Adrenal gland (tissue), 19 donors: ENCODE measurements around the gene ADGRB3. TPM values are rescaled to one million over a fixed set of nuclear protein-coding genes. Genes with fewer than 3 reads are reported as not detected.

Experiments
- DNase-seq, 7 donors: peaks; one replicate each; pipeline ENCODE4 v3.0.0-alpha.2; 2019 to 2020
- H3K27ac ChIP-seq, 5 donors: fragments of 200-600 bp; sonication (generic) in 4 of 5; 1 replicate in 3 of 5; 2 replicates in 2 of 5; pipeline versions ENCODE4 v1.5.1 to v1.8.0; 2016 to 2020; ENCODE audit warnings: mild to moderate bottlenecking in 1 of 5
- H3K27me3 ChIP-seq: fragments of 200-600 bp; 2 replicates; pipeline ENCODE4 v1.8.0; 2021
- H3K36me3 ChIP-seq, 2 donors: fragments of 200-600 bp; replicated peaks in 1 of 2; 1 replicate in 1 of 2; 2 replicates in 1 of 2; pipeline versions ENCODE4 v1.5.1 to v1.8.0; 2018 to 2022
- H3K4me1 ChIP-seq, 2 donors: fragments of 200-600 bp; replicated peaks in 1 of 2; 1 replicate in 1 of 2; 2 replicates in 1 of 2; pipeline versions ENCODE4 v1.5.1 to v1.8.0; 2018 to 2021
- H3K4me3 ChIP-seq, 4 donors: fragments of 200-600 bp; sonication (generic) in 3 of 4; one replicate each; pipeline ENCODE4 v1.5.1; 2016 to 2018
- H3K9me3 ChIP-seq, 3 donors: fragments of 200-600 bp; sonication (generic) in 1 of 3; replicated peaks in 1 of 3; 1 replicate in 2 of 3; 2 replicates in 1 of 3; pipeline versions ENCODE4 v1.5.1 to v1.8.0; 2016 to 2021
- POLR2A ChIP-seq, 2 donors: fragments of 450-650 bp; IDR thresholded peaks; one replicate each; pipeline ENCODE4 v1.6.1; 2017; ENCODE audit warnings: antibody characterized with exemption in 2 of 2, mild to moderate bottlenecking in 2 of 2, moderate library complexity in 1 of 2
- WGBS, 4 donors: extraction: QIAGEN DNeasy Blood & Tissue Kit in 2 of 4; methylation state at CpG; one replicate each; pipeline versions ENCODE4 v1.1.5 to v1.1.7; 2013 to 2017; 5-methylcytosine and 5-hydroxymethylcytosine counted together
- intact Hi-C, 2 donors: fragments of 100-400 bp; cut with DNase I; formaldehyde crosslinking; loops; one replicate each; pipeline versions ENCODE4 v1.14.1 to v1.15.0; 2022 to 2023
- long read RNA-seq, 10 donors: library from polyadenylated mRNA in 3 of 10; unstranded in 2 of 10; stranded (forward) in 1 of 10; transcript quantifications; one replicate each; pipeline ENCODE4 v2.0.0 and lab custom pipeline, GENCODE V29; 2021 to 2026
- polyA plus RNA-seq, 3 donors: library from polyadenylated mRNA; stranded (reverse); fragments of 200-250 nt in 2 of 3; fragments of 350-450 nt in 1 of 3; fragmentation: Illumina TruSeq in 1 of 3; extraction: RNeasy Lipid Tissue Mini Kit (QIAGEN cat#74804) in 1 of 3; gene quantifications; one replicate each; pipeline ENCODE4 v1.2.3, GENCODE V29; 2013 to 2014
- total RNA-seq, 9 donors: library from RNA; depleted of rRNA in 4 of 9; stranded (reverse); fragments of >200 nt in 4 of 9; fragments of 120-200 nt in 1 of 9; fragmentation: NEBNext Ultra II Directional in 1 of 9; extraction: Animal tissue kit (Norgen Biotek cat#: 25700) in 1 of 9; gene quantifications; one replicate each; pipeline versions ENCODE4 v1.1.0 to v1.2.4, GENCODE V29; 2013 to 2023
- TF ChIP-seq, protein P1 (sequence below), 6 experiments: fragments of 450-650 bp in 4 of 6; fragments of 200-600 bp in 2 of 6; sonication (generic) in 1 of 6; IDR thresholded peaks; 1 replicate in 5 of 6; 2 replicates in 1 of 6; pipeline versions ENCODE4 v1.5.1 to v1.8.0; 2016 to 2021; ENCODE audit warnings: antibody characterized with exemption in 6 of 6, mild to moderate bottlenecking in 2 of 6, moderate library complexity in 1 of 6
- donor health status: healthy with polysubstance abuse.
- donor health status: Bipolar disorder and iron deficiency.
- donor health status: DM: yes; HTN: yes; CAD: no.
- donor health status: DM: no; HTN: no; CAD: no.
- donor health status: DM: no; HTN: no; CAD: no.
- donor health status: DM: yes; HTN: yes; CAD: no.

The ADGRB3 gene
- total RNA-seq (1 to 10 TPM; 1.3 to 9.0 (median 2.3) TPM), polyA plus RNA-seq (1 to 10 TPM; 2.4 to 6.8 (median 4.6) TPM)
- long read RNA-seq, donor 1, result 0 reads
- long read RNA-seq, donor 2, result 0 reads
- long read RNA-seq, donor 3, result 0 reads
- long read RNA-seq, donor 4, result 0 reads
- long read RNA-seq, donor 5, result 0 reads
- long read RNA-seq, donor 6, partial matches to known transcripts, result 1 of 6 reads
- long read RNA-seq, donor 6, other reads (novel, unspliced or antisense), result 5 of 6 reads
- long read RNA-seq, donor 7, result 0 reads
- long read RNA-seq, donor 8, result 0 reads
- long read RNA-seq, donor 9, result 0 reads
- long read RNA-seq, donor 10, result 0 reads

DNA sequence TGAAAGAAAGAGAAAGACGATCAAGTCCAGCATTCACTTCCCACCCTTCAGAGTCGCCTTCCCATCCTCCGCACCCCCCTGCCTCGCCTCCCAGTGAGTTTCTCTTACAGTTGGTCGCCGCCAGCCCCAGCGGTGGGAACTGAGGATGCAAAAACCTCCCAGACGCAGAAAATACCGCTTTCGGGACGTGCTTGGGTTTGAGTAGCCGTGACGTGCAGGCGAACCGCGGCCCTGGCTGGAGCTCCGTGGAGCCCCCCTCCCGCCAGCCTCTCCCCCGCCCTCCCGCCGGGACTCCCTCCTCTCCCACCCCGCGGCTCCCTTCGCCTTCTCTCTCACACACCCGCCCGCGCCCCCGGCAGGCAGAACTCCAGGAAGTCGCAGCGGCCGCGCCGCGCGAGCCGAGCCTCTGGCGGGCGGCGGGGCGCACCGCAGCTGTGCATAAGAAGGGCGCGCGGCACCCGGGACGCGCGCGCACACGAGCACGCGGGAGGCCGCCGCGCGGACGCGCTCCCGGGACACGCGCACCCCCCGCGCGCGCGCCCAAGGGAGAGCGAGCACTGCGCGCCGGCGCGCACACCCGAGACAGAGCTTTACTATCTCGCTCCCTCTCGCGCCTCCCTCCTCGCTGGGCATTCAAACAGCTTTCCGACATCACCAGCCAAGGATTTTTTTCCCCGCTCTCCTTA lies at the start of gene ADGRB3:
TSS of gene ADGRB3 (plus strand) at position 557 of the 686 bp plus-strand sequence. CDS start 3,394 bp downstream, outside the sequence.
- H3K36me3 ChIP-seq, result no peaks in the 10 kb centered on the region
- H3K27me3 ChIP-seq, result no peaks in the 10 kb centered on the region
- H3K4me3 ChIP-seq, result peak within 1 kb of the TSS in 2 of 4 donors; percentile 41 to 74
- DNase-seq, result peak; percentile 49 to 86 (median 62)
- H3K9me3 ChIP-seq, result no peaks in the 10 kb centered on the region
- peaks cover 4 to 7% of the 10 kb centered on the region in 2 donors for H3K4me1 ChIP-seq
- intact Hi-C loops, result loop anchor here in 1 of 2 donors (5.0 kb wide), 1 partner anchor 142 kb away; no protein-coding TSS in a partner anchor
- WGBS, 4 donors, result 0 to 1% (median 0%) methylated on average over 5 to 79 of the region's 79 CpGs
- H3K27ac ChIP-seq, result peak within 1 kb of the TSS in 3 of 5 donors; percentile 33 to 86 (median 83)
- TF ChIP-seq, protein P1, sequence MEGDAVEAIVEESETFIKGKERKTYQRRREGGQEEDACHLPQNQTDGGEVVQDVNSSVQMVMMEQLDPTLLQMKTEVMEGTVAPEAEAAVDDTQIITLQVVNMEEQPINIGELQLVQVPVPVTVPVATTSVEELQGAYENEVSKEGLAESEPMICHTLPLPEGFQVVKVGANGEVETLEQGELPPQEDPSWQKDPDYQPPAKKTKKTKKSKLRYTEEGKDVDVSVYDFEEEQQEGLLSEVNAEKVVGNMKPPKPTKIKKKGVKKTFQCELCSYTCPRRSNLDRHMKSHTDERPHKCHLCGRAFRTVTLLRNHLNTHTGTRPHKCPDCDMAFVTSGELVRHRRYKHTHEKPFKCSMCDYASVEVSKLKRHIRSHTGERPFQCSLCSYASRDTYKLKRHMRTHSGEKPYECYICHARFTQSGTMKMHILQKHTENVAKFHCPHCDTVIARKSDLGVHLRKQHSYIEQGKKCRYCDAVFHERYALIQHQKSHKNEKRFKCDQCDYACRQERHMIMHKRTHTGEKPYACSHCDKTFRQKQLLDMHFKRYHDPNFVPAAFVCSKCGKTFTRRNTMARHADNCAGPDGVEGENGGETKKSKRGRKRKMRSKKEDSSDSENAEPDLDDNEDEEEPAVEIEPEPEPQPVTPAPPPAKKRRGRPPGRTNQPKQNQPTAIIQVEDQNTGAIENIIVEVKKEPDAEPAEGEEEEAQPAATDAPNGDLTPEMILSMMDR (IDR thresholded peaks at IDR 0.05), result peak in 2 of 6 experiments; percentile 16 to 30
- TF ChIP-seq POLR2A (IDR thresholded peaks at IDR 0.05), result peak in 1 of 2 donors; percentile 43

DNA sequence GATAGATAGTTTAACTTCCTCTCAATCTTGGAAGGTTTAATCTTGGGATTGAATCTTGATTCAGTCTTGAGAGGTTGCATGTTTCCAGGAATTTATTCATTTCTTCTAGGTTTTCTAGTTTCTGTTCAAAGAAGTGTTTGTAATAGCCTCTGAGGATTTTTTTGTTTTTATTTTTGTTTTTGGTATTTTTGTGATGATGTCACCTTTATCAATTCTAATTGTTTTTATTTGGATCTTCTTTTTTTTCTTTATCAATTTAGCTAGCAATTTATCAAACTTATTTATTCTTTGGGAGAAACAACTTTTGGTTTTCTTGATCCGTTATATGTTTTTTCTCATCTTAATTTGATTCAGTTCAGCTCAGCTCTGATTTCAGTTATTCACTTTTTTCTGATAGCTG lies 41.5 kb upstream of the ADGRB3 start:
- no peak overlapping the region for H3K4me3 ChIP-seq
- H3K4me1 ChIP-seq, result no peaks in the 10 kb centered on the region
- intact Hi-C loops, result no loop called here
- no peak for DNase-seq
- WGBS, 4 donors, result 93 to 100% (median 95%) methylated on average over 1 of the region's 1 CpG
- no peaks in the 10 kb centered on the region for H3K36me3 ChIP-seq
- H3K9me3 ChIP-seq, result no peaks in the 10 kb centered on the region
- H3K27ac ChIP-seq, result no peak overlapping the region
- TF ChIP-seq POLR2A (IDR thresholded peaks at IDR 0.05), result no peak
- TF ChIP-seq, protein P1 (IDR thresholded peaks at IDR 0.05), result no peak
- H3K27me3 ChIP-seq, result no peaks in the 10 kb centered on the region

DNA sequence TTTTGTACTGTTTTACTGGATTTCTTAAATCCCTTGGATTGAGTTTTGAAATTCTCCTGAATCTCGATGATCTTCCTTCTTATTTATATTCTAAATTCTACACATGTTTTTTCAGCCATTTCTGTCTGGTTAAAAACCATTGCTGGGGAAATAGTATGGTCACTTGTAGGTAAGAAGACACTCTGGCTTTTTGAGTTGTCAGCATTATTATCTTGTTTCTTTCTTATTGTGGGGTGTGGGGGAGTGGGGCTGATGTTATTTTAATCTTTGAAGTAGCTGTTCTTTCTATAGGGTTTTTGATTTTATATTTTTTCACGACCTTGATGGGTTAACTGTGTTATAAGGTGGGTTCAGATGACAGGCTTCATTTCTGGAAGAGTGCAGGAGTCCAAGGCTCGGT lies 37.4 kb upstream of the ADGRB3 start:
- Histone ChIP-seq H3K27ac (no peak overlapping the region), H3K4me3 (no peak overlapping the region), H3K4me1 (no peaks in the 10 kb centered on the region), H3K36me3 (no peaks in the 10 kb centered on the region), H3K27me3 (no peaks in the 10 kb centered on the region), H3K9me3 (no peaks in the 10 kb centered on the region)
- TF ChIP-seq, protein P1 (IDR thresholded peaks at IDR 0.05), result no peak
- TF ChIP-seq POLR2A (IDR thresholded peaks at IDR 0.05), result no peak
- no peak for DNase-seq
- WGBS, 4 donors, result 43 to 60% (median 50%) methylated on average over 3 of the region's 3 CpGs
- intact Hi-C loops, result no loop called here

DNA sequence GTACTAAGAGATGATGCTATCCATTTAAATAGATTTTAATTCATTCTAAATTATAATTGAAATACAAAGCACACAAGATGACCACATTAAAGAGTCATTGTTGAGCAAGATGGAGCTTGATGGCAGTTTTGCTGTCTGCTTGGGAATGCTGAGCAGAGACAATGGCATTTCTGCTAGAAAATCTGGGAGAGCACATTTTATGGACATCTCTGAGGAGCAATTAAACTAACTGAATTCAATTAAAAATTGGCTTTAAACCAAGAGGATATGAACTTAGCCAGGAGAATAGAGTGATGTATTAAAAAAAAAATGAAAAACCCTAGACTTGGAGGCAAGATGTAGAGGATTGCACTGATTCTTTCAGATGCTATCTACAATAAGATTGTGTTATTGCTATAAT lies 19.1 kb upstream of the ADGRB3 start:
- intact Hi-C loops, result no loop called here
- DNase-seq, result no peak

More for the DNA sequence above, 19.1 kb upstream of the ADGRB3 start:
- H3K9me3 ChIP-seq, result no peaks in the 10 kb centered on the region
- H3K27ac ChIP-seq, result no peak overlapping the region
- no peaks in the 10 kb centered on the region for H3K27me3 ChIP-seq
- no peak for TF ChIP-seq POLR2A (IDR thresholded peaks at IDR 0.05)
- TF ChIP-seq, protein P1 (IDR thresholded peaks at IDR 0.05), result no peak
- H3K4me1 ChIP-seq, result no peaks in the 10 kb centered on the region
- no peak overlapping the region for H3K4me3 ChIP-seq
- H3K36me3 ChIP-seq, result no peaks in the 10 kb centered on the region
